ENCODE results near the gene ATP13A2.
"Not testable (repeated sequence)": the region's sequence is repeated elsewhere in the genome, so short reads cannot be mapped to it uniquely, and the experiment has no call there.

ATP13A2 gene

DNA sequence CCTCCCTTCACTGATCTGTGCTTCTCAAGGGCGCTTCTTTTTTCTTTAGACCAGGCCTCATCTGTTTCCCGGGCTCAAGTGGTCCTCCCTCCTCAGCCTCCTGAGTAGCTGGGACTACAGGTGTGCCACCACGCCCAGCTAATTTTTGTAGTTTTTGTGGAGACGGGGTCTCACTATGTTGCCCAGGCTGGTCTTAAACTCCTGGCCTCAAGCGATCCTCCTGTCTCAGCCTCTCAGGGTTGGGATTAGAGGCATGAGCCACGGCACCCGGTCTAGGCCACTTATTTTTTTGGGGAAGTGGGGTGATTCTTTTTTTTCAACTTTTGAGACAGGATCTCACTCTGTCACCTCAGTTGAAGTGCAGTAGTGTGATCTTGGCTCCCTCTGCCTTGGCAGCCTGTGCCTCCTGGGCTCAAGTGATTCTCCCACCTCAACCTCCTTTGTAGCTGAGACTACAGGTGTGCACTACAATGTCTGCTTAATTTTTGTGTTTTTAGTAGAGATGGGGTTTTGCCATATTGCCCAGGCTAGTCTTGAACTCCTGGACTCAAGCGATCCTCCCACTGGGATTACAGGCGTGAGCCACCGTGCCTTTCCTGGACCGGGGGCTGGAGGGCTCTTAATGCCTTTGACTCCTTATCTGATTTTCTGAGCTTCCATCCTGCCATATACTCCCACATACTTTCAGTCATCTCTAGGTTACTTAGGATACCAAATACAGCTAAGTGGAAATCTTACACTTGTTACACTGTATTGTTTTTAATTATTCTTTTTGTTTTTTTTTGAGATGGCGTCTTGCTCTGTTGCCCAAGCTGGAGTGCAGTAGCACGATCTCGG, 50.2 kb downstream of the ATP13A2 start:
- no peak for DNase-seq (ENCODE audit: low read depth)

DNA sequence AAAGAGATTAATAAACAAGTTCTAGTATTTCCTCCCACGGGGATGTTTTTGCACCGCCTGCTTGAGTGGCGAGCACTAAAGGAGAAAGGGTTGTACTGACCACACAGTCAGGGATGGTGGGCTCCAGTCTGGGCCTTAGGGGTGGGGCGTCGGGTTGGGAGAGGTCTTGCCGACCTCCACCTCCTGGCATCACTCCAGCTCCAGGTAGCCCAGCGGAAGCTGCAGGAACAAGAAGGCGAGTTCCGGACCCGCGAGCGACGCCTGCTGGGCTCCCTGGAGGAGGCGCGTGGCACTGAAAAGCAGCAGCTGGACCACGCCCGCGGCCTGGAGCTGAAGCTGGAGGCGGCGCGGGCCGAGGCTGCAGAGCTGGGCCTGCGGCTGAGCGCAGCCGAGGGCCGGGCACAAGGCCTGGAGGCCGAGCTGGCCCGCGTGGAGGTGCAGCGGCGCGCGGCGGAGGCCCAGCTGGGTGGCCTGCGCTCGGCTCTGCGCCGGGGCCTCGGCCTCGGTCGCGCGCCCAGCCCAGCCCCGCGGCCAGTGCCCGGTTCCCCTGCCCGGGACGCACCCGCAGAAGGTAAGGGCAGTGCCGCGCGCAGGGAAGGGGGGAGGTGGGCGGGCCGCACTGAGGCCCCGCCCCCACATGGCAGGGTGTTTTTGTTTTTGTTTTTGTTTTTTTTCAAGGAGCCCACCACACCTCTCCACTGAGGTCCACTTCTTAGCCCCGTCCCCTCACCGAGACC, 51.0 kb downstream of the ATP13A2 start:
- DNase-seq (ENCODE audit: low read depth), result peak; percentile 64

DNA sequence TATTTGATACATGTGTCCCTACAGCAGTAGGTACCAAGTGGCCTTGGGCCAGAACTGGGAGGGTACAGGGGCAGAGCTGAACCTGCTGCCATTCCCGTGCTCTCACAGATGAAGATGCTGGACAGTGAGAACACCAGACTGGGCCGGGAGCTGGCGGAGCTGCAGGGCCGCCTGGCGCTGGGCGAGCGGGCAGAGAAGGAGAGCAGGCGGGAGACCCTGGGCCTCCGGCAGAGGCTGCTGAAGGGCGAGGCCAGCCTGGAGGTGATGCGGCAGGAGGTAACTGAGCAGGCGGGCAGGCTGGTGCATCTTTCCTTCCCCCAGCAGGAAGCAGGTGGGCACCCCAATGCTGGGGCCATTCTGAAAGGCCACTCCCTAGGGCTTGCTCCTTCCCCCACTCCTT, 53.3 kb downstream of the ATP13A2 start:
- no peak for DNase-seq (ENCODE audit: low read depth)

- DNase-seq (ENCODE audit: low read depth), result no peak
Observed at GRCh38 chr1:16957731-16958130, 54.0 kb downstream of the ATP13A2 start.

GRCh38 chr1:16956775-16957174, 55.0 kb downstream of the ATP13A2 start:
- DNase-seq (ENCODE audit: low read depth), result no peak

GRCh38 chr1:16955186-16955585, 56.5 kb downstream of the ATP13A2 start:
- DNase-seq (ENCODE audit: low read depth), result no peak

GRCh38 chr1:16954579-16954978, 57.1 kb downstream of the ATP13A2 start:
- DNase-seq (ENCODE audit: low read depth), result no peak

- not testable (repeated sequence) for DNase-seq (ENCODE audit: low read depth)
Observed at GRCh38 chr1:16952376-16952775, 59.4 kb downstream of the ATP13A2 start.

DNA sequence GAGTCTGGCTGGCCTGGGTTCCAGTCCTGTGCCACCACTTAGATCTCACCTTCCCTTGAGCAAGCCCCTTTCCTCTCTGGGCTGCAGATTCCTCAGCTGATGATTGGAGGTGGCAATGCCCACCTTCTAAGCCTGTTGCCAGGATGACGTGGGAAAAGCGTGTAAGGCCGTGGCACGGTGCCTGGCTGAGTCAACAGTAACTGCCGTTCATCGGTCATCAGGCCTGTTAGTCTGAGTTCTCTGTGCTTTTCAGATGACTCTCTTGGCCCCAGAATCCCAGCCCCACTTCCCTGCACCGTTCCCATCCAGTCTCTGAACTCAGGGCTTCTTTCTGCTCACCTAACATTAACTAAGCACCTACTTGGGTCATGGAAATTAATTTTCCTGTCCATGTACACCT, 62.7 kb downstream of the ATP13A2 start:
- not testable (repeated sequence) for DNase-seq (ENCODE audit: low read depth)

DNA sequence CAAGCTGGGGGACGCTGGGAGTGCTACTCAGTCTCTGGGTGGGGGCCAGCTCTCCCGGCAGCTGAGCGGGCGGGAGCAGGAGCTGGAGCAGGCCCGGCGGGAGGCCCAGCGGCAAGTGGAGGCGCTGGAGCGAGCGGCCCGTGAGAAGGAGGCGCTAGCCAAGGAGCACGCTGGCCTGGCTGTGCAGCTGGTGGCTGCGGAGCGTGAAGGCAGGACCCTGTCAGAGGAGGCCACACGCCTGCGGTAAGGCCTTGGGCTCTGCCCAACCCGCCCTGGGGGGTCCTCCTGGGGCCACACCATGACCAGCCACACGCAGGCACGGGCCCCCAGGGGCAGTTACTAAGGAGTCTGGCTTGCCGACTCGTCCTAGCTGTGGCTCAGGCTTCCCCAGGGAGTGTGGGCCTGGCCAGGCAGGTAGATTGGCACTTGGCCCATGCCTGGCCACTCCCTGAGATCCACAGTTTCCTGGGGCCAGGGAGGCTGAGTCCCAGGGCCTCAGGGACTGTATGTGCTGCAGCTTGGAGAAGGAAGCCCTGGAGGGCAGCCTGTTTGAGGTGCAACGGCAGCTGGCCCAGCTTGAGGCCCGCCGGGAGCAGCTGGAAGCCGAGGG, 63.3 kb downstream of the ATP13A2 start:
- not testable (repeated sequence) for DNase-seq (ENCODE audit: low read depth)

DNA sequence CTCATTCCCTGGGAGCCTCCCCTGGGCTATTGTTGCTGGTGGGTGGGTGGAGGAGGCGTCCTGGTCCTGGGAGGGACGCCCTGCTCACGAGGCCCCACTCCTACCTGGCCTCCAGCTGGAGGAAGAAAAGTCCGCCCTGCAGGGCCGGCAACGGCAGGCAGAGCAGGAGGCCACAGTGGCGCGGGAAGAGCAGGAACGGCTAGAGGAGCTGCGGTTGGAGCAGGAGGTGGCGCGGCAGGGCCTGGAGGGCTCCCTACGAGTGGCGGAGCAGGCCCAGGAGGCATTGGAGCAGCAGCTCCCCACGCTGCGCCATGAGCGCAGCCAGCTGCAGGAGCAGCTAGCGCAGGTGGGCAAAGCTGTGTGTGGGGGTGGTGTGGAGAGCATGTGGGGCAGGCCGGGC, 65.1 kb downstream of the ATP13A2 start:
- DNase-seq (ENCODE audit: low read depth), result no peak

DNA sequence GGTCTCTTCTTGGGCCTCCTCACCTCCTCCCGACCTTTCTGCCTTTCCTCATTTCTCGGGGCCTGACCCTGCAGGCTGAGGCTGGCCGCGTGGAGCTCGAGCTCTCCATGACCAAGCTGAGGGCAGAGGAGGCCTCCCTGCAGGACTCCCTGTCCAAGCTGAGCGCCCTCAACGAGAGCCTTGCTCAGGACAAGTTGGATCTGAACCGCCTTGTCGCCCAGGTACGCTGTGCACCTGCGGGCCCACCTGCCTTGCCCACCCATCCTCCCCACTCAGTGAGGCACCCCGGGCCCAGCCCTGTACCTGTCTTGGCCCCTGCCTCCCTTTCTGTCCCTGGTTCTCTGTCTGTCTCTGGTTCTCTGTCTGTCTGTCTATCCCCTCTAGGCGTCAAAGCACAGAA, 65.5 kb downstream of the ATP13A2 start:
- not testable (repeated sequence) for DNase-seq (ENCODE audit: low read depth)

- DNase-seq (ENCODE audit: low read depth), result not testable (repeated sequence)
Observed at GRCh38 chr1:16945512-16945911, 66.2 kb downstream of the ATP13A2 start.

DNA sequence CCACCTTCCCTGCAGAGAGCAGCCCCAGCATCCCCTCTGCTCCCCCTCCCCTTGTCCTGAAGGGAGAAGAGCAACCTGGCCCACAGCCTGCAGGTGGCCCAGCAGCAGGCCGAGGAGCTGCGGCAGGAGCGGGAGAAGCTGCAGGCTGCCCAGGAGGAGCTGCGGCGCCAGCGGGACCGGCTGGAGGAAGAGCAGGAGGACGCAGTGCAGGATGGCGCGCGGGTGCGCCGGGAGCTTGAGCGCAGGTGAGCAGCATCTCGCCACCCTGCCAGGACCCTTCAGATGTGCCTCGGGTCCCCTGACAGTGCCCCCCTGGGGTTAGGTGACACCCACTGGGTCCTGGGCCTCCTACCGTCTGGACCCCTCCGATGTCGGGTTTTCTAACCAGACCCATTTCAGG, 67.7 kb downstream of the ATP13A2 start:
- DNase-seq (ENCODE audit: low read depth), result no peak

DNA sequence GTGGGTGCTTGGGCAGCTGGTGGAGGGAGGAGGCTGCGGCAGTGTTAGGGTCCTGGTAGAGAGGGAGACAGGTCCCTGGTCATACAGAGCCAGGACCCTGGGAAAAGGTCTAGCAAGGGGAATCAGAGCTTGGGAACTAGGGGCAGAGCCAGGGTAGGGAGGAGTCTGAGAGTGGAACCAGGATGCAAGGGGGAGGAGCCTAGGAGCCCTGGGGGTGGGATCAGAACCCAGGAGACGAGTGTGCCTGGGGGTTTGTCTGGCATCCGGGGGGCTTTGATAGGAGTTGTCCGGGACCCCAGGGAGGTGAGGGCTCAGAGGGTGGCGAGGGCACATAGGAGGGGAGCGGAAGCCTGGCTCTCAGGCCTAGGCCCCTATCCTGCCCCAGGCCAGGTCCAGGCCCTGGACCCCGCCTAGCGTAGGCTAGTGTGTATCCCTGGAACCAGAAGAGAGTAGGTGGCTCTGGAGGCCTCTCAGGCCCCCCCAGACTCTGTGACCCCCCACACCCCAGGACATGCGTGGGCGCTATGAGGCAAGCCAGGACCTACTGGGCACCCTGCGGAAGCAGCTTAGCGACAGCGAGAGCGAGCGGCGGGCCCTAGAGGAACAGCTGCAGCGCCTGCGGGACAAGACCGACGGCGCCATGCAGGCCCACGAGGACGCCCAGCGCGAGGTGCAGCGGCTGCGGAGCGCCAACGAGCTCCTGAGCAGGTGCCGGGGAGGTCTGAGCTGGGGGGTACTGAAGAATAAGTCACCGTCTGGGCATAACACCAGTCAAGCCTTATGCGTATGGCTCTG, 72.1 kb downstream of the ATP13A2 start:
- not testable (repeated sequence) for DNase-seq (ENCODE audit: low read depth)

DNA sequence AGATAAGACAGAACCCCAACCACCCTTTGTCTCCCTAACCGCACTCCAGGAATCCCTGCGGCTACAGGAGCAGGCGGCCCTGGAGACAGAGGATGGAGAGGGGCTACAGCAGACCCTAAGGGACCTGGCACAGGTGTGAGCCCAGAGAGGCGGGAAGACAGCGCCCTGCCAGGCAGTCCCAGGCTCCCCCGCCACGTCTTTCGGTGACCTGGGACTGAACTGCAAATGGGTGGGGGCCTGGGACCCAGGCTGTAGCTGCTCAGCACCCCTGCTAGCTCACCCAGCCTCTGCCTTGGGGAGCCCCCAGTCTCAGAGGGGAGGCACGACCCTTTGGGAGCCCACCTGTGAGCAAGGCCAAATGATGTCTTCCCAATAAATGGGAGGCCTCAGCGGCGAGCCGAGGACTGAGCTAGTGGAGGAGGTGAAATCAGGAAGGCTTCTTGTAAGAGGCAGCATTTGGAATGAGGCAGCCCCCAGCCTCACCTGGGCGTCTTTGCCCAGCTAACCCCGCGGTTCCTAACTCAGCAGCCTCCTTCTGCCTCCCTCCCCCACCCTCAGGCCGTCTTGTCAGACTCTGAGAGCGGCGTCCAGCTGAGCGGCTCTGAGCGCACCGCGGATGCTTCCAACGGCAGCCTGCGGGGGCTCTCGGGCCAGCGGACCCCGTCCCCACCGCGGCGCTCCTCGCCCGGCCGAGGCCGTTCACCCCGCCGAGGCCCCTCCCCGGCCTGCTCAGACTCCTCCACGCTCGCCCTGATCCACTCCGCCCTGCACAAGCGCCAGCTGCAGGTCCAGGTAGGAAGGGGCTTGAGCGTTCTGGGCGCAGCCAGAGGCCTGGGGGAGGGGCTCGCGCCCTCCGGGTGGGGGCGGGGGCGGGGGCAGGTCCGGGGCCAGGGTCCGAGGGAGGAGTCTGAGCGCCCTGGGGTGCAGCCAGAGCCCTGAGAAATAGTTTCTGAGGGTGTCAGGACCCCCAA, 73.1 kb downstream of the ATP13A2 start:
- no peak for DNase-seq (ENCODE audit: low read depth)

DNA sequence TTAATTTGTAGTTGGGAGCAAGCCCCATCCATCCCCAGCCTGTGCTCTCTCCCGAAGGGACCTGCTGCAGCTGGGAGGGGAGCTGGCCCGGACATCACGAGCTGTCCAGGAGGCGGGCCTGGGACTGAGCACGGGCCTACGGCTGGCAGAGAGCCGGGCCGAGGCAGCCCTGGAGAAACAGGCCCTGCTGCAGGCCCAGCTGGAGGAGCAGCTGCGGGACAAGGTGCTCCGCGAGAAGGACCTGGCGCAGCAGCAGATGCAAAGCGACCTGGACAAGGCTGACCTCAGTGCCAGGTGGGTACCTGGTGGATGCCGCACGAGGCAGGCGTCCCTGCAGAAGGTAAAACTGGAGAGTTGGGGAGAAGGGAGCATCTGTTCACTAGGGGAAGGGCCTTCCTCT, 75.1 kb downstream of the ATP13A2 start:
- DNase-seq (ENCODE audit: low read depth), result not testable (repeated sequence)

All from stimulated activated CD8-positive, alpha-beta memory T cell treated with anti-CD3 and anti-CD28 coated beads, Interleukin-7, amount 100 ng/mL, for 24 hours (primary cell).